Brain pericyte (primary cell): ENCODE measurements around the gene CD200R1L.

Source experiments
- DNase-seq: peaks from one replicate; pipeline ENCODE4 v3.0.0-alpha.2; 2012; ENCODE audit warnings: low read depth, low spot score

The CD200R1L gene

GRCh38 chr3:112822064-112823055 is 24.3 kb downstream of the CD200R1L start:
- DNase-seq: no peak

GRCh38 chr3:112818289-112818688 is 28.4 kb downstream of the CD200R1L start:
- no peak for DNase-seq

GRCh38 chr3:112817797-112818196 is 28.9 kb downstream of the CD200R1L start:
- DNase-seq: no peak

GRCh38 chr3:112817271-112817670 is 29.4 kb downstream of the CD200R1L start:
- no peak for DNase-seq

GRCh38 chr3:112815981-112816380 is 30.7 kb downstream of the CD200R1L start:
- DNase-seq: no peak

DNA sequence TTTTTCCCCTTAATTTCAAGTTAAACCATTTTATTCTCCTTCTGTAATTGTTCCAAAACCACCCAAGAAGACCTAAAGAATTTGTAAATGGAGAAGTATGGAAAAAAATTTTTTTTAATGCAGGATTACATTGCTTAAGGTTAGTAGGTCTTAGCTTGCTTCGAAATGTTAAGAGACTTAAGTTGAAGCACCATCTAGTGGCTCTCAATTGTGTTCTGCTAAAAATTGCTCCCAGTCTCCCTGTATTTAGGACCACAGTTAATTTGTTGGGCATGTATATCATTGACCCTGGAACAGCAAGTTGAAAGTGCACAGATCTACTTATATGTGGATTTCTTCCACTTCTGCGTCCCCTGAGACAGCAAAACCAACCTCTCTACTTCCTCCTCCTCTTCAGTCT is 32.4 kb downstream of the CD200R1L start:
- no peak for DNase-seq

GRCh38 chr3:112813723-112814171 is 32.9 kb downstream of the CD200R1L start:
- DNase-seq: no peak

- DNase-seq: no peak
Measured at GRCh38 chr3:112813016-112813415, 33.6 kb downstream of the CD200R1L start.

- no peak for DNase-seq
Measured at GRCh38 chr3:112811917-112812660, 34.6 kb downstream of the CD200R1L start.

DNA sequence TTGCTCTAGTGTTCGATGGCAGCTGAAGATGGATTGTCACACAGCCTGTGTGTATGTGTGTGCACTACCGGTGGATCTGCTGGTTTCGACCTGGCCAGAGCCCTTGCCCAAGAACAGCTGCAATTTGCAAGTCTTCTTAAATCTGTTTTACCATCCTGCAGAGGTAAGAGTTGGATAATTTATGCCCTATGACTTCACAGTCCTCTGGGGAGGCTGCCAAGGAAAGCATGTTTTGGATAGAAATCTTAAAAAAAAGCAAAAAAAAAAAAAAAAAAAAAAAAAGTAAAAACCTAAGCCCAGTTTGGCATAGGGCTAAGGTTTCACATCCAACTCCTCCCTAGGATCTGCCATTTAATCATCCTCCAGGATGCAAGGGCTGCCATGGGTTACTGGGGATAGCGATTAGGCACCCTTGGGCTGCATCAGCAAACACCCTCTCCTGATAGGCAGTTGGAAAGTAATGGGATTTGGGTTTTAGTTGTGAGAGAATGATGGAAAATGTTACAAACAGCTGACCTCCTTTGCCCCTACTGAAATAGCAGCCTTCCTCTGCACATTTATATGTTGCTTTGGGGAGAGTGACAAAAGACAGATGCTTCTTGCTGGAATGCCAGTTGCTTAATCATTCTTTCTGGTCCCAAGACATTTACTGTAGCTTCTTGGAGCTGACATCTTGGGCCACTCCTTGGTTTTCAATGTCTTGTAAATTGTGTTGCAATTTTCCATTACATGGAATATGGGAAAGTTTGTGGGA is 35.4 kb downstream of the CD200R1L start:
- DNase-seq: no peak

GRCh38 chr3:112810561-112810960 is 36.1 kb downstream of the CD200R1L start:
- no peak for DNase-seq

DNA sequence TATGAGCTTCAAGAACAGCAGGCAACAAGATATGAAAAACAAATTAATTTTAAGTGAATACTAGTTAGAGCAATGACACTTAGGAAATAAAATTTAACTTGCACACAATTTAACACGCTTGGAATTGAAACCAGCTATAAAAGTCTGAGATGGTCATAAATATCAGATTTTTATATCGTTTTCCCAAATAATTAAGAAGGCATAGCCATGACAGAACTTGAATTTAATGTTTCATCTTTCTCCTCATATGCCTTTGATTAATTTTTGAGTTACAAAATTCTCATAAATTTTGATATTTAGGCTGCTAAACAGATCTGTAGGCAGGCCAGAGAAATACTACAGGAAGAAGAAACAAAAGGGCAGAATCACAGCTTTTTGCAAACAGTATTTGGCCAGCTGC is 38.5 kb downstream of the CD200R1L start:
- no peak for DNase-seq

GRCh38 chr3:112807685-112808084 is 39.0 kb downstream of the CD200R1L start:
- no peak for DNase-seq

DNA sequence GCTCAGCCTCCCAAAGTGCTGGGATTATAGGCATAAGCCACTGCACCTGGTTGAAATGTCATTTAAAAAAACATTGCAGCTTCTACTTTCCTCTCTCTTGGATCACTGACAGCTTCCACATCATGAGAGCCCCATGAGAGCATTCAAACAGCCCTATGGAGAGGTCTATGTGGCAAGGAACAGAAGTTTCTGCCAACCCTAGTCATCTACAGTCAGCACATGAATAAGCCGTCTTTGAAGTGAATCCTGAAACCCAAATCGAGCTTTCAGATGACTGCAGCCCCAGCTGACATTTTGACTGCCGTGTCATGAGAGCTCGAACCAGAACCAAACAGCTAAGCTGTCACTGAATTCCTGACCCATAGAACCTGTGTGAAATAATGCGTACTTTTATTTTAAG is 39.8 kb downstream of the CD200R1L start:
- no peak for DNase-seq

DNA sequence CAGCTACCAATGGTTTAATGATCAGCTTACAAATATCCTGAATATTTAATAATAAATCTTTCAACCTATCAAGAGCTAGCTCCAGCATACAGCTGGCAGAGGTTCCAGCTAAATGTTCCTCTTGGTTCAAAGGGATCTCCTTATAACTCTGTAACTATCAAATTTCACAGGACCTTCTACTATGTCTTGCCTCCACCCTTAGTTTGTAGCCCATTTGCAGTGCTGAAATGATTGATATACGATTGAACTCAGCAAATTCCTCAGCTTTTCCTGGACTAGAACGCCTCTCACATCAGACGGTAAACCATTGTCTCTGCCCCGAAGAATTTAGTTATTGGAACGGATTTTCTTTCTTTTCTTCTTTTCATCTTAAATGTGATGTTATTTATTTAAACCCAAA is 41.5 kb downstream of the CD200R1L start:
- DNase-seq: no peak

- DNase-seq: no peak
Measured at GRCh38 chr3:112804021-112804420, 42.6 kb downstream of the CD200R1L start.

- DNase-seq: no peak
Measured at GRCh38 chr3:112803467-112803866, 43.2 kb downstream of the CD200R1L start.

DNA sequence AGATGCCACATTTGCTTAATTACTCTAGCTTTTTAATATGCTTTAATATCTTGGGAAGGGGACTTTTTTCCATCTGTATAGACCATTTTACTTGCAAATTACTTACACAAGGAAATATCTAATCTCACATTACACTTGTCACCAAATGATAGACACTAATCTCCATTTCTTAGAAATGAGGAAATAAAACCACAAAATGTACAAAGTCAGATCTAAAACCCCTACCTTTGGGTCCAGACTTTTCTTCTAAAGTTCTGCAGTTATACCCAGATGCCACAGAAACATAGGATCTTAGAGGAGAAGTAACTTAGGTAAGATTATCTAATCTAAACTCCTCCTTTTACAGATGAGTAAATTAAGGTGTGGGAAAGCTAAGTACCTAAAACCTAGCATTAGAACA is 44.3 kb downstream of the CD200R1L start:
- DNase-seq: no peak

DNA sequence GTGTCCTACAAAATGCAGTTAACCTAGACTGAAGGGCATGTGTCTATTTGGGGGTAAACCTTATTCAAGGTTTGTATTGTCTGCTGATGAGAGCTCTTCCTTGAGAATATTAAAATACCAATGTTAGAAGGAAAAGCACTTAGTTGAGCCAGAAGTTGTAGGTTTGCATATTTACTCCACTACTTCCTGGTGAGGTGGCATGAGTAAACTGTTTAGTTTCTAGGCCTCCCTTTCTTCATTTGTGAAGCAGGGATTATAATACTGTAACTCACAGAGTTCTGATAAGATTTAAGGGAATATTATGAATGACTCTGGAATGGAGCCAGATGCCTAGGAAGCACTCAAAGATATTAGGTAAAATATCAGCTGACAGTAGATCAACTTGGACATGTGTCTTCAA is 46.7 kb downstream of the CD200R1L start:
- no peak for DNase-seq

DNA sequence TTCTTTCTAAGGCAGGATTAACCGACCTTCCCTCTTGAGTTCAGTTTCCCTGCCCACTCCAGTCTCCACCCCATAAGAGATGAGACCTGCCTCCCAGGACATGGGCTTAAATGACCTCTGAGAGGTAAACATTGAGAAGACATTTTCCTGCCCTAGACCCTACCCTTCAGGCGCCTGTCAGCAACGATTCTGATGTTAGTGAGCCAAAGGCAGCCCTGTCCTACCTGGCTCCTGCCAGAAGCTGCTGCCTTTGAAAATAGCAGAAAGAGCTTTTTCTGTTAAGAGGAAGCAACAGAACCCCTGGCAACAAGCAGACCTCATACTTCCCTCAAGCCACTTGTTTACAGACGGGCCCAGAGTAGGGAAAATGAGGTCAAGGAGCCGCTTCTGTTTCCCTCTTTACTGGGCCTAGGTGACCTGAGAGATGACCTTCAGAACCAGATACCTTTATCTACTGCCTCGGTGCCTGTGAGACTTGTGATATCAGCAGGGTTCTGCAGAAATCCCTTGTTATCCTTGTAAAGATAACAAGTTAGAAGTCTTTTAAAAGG is 52.0 kb downstream of the CD200R1L start:
- DNase-seq: no peak

DNA sequence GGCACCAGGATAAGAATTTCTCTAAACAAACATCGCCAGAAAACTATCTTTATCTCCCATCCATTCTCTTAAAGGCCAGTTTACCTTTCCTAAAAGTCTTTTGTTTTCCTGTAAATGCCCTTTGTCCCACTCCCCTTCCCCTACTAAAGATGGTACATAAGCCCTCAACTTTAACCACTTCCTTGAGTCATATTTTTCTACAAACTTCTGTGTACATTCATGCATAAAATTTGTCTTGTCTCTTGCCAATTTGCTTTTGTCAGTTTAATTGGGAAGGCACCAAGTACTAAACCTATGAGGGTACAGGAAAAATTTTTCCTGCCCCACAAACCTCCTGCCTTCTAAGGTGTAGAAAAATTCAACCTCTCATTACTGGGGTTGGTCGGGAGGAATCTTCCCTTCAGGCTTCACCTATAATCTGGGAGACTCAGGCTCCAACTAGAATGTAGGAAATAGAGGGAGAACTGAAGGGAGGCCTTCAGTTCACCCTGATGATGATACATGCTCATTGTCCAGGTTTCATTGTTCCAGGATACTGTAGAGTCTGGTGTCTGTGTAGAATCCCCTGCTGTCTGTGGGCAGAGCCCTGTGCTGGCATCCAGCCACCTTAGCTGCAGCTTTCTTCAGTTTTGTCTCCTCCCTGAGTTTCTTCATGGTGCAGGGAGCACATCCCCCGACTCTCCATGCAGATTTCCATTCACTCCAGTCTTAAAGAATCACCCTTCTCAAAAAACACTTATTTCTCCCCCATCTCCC is 53.2 kb downstream of the CD200R1L start:
- no peak for DNase-seq
